Posterior cingulate gyrus (tissue), 11 donors: ENCODE data around the gene SLC4A8.
A peak's percentile ranks its signal among the peaks of the same experiment; 100 is the strongest.

Experiments used
- DNase-seq, 10 donors: peaks; one replicate each; pipeline versions ENCODE4 v3.0.0 to v3.0.0-alpha.2; 2020 to 2021; ENCODE audit warnings: mixed read lengths in 3 of 10
- intact Hi-C: fragments of 100-400 bp; cut with DNase I; formaldehyde crosslinking; loops from one replicate; pipeline ENCODE4 v1.15.1; 2023

The SLC4A8 gene

GRCh38 chr12:51393676-51394545, 30.7 kb upstream of the SLC4A8 start:
- intact Hi-C loops, result no loop called here
- DNase-seq, result no peak

GRCh38 chr12:51395283-51396230, 29.1 kb upstream of the SLC4A8 start:
- intact Hi-C loops, result no loop called here
- DNase-seq, result no peak

- intact Hi-C loops, result no loop called here
- no peak for DNase-seq
These were observed 27.0 kb upstream of the SLC4A8 start for GRCh38 chr12:51397670-51398069.

- intact Hi-C loops, result no loop called here
- no peak for DNase-seq
These were observed 24.7 kb upstream of the SLC4A8 start for GRCh38 chr12:51399891-51400290.

GRCh38 chr12:51401020-51401419, 23.6 kb upstream of the SLC4A8 start:
- DNase-seq, result no peak
- intact Hi-C loops, result no loop called here

GRCh38 chr12:51401486-51401885, 23.1 kb upstream of the SLC4A8 start:
- intact Hi-C loops, result no loop called here
- DNase-seq, result peak in 1 of 10 donors; percentile 77

- no peak for DNase-seq
- intact Hi-C loops, result no loop called here
These were observed 22.7 kb upstream of the SLC4A8 start for GRCh38 chr12:51401900-51402299.

- intact Hi-C loops, result no loop called here
- DNase-seq, result no peak
These were observed 21.5 kb upstream of the SLC4A8 start for GRCh38 chr12:51403159-51403558.

- DNase-seq, result peak in 1 of 10 donors; percentile 89
- intact Hi-C loops, result no loop called here
These were observed 20.9 kb upstream of the SLC4A8 start for GRCh38 chr12:51403681-51404136.

GRCh38 chr12:51404627-51405026, 20.0 kb upstream of the SLC4A8 start:
- no peak for DNase-seq
- intact Hi-C loops, result no loop called here

- intact Hi-C loops, result no loop called here
- no peak for DNase-seq
These were observed 18.8 kb upstream of the SLC4A8 start for GRCh38 chr12:51405801-51406207.

- intact Hi-C loops, result no loop called here
- no peak for DNase-seq
These were observed 18.3 kb upstream of the SLC4A8 start for GRCh38 chr12:51406290-51406689.

- DNase-seq, result no peak
These were observed 17.8 kb upstream of the SLC4A8 start for GRCh38 chr12:51406859-51407258.

GRCh38 chr12:51407604-51408003, 17.0 kb upstream of the SLC4A8 start:
- no peak for DNase-seq
- intact Hi-C loops, result no loop called here

More at GRCh38 chr12:51406859-51407258, 17.8 kb upstream of the SLC4A8 start:
- intact Hi-C loops, result no loop called here

GRCh38 chr12:51409846-51410245, 14.8 kb upstream of the SLC4A8 start:
- intact Hi-C loops, result no loop called here
- DNase-seq, result no peak

GRCh38 chr12:51413149-51413548, 11.5 kb upstream of the SLC4A8 start:
- intact Hi-C loops, result no loop called here

GRCh38 chr12:51413791-51414190, 10.8 kb upstream of the SLC4A8 start:
- DNase-seq, result no peak
- intact Hi-C loops, result no loop called here

More at GRCh38 chr12:51413149-51413548, 11.5 kb upstream of the SLC4A8 start:
- DNase-seq, result no peak

- DNase-seq, result no peak
- intact Hi-C loops, result no loop called here
These were observed 8.7 kb upstream of the SLC4A8 start for GRCh38 chr12:51415931-51416330.

GRCh38 chr12:51417826-51418225, 6.8 kb upstream of the SLC4A8 start:
- intact Hi-C loops, result no loop called here
- DNase-seq, result no peak

- intact Hi-C loops, result loop anchor here (2.0 kb wide), 1 partner anchor 405 kb away; no protein-coding TSS in a partner anchor
- DNase-seq, result peak in 1 of 10 donors; percentile 86
These were observed 5.0 kb upstream of the SLC4A8 start for GRCh38 chr12:51419425-51420193.
